ENCODE data around the gene HBEGF.

DNA sequence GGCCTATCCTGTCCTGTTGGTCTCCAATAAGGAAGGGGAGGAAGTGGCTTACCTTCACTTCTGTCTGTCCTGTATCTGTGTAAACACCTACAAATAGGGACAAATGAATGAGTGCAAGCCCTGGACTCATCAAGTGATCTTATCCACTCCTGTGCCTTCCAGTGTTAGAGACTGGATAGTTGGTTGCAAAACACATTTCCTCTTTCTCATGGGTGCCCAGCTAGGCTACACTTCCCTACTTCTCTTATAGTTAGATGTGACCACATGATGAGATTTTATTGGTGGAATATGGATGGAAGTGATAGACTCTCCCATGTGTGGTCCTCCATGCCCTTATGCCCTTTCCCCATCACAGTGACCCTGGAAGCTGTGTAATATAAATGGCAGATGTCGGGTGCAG lies 26.6 kb downstream of the HBEGF start:
- no peak for TF ChIP-seq ARNT (IDR thresholded peaks at IDR 0.05)
- no peak for TF ChIP-seq FOXA1 (IDR thresholded peaks at IDR 0.05)
- no peak for TF ChIP-seq TARDBP (IDR thresholded peaks at IDR 0.05)
- TF ChIP-seq FOXK2 (IDR thresholded peaks at IDR 0.05): no peak
- no peak for TF ChIP-seq FOXM1 (IDR thresholded peaks at IDR 0.05; ENCODE audit: borderline replicate concordance)
- no peak for TF ChIP-seq ELF4 (IDR thresholded peaks at IDR 0.05)
- TF ChIP-seq HDGF (IDR thresholded peaks at IDR 0.05; ENCODE audit: borderline replicate concordance): no peak
- TF ChIP-seq SP1 (IDR thresholded peaks at IDR 0.05): no peak
